Activated B cell treated with CpG ODN at 0.5 μM for 24 hours (primary cell): ENCODE results near the gene MGAT3. TPM values are rescaled to one million over a fixed set of nuclear protein-coding genes. Genes with fewer than 3 reads are reported as not detected.

Experiments
- ATAC-seq: fragments of 200-7000 bp; cut with Tn5 transposase; one replicate; pipeline ENCODE4 v1.10.0; 2021; ENCODE audit warnings: low read depth, mild to moderate bottlenecking, moderate library complexity
- CTCF ChIA-PET: fragments of 350-600 bp; sonication (Branson Sonifier 250); formaldehyde crosslinking; loops from one replicate; lab custom pipeline; 2021; ENCODE audit warnings: antibody characterized with exemption; lab: Charles Lee
- POLR2A ChIA-PET: fragments of 350-600 bp; sonication (Branson Sonifier 250); formaldehyde crosslinking; loops from one replicate; lab custom pipeline; 2021; ENCODE audit warnings: antibody characterized with exemption; lab: Charles Lee
- DNase-seq: peaks from one replicate; pipeline ENCODE4 v3.0.0; 2022
- H3K27ac Mint-ChIP-seq: one replicate; pipeline ENCODE4 v1.8.0; 2020; ENCODE audit warnings: mixed read lengths
- H3K27me3 Mint-ChIP-seq: one replicate; pipeline ENCODE4 v1.8.0; 2021; ENCODE audit warnings: mixed read lengths
- H3K36me3 Mint-ChIP-seq: one replicate; pipeline ENCODE4 v1.8.0; 2021; ENCODE audit warnings: low read depth, mixed read lengths
- H3K4me1 Mint-ChIP-seq: one replicate; pipeline ENCODE4 v1.8.0; 2021; ENCODE audit warnings: mixed read lengths
- H3K4me3 Mint-ChIP-seq: one replicate; pipeline ENCODE4 v1.8.0; 2020; ENCODE audit warnings: mild to moderate bottlenecking, mixed read lengths
- H3K9me3 Mint-ChIP-seq: one replicate; pipeline ENCODE4 v1.8.0; 2020; ENCODE audit warnings: mixed read lengths
- CTCF ChIP-seq: fragments of 200-600 bp; IDR thresholded peaks from one replicate; pipeline ENCODE4 v1.8.0; 2022; ENCODE audit warnings: antibody characterized with exemption, mild to moderate bottlenecking
- intact Hi-C: fragments of 100-400 bp; cut with micrococcal nuclease; formaldehyde crosslinking; loops from one replicate; pipeline ENCODE4 v1.15.1; 2024
- total RNA-seq: library from RNA; stranded (reverse); gene quantifications from 2 replicates; pipeline ENCODE4 v1.2.3, GENCODE V29; 2022

MGAT3 gene
- total RNA-seq, 1 donor from 2014 or later: 43.4 TPM

- ChIA-PET CTCF (interaction anchor here (0.8 to 3.2 kb wide), 15 partner anchors 15 to 542 kb away, joined by 3 to 42 read pairs (median 9); partner anchors contain the start of genes ATF4 and TAB1), POLR2A (interaction anchor here (1.2 to 1.8 kb wide), 4 partner anchors 21 to 48 kb away, joined by 3 to 6 read pairs (median 4); partner anchors contain the start of gene ATF4)
- no peak overlapping the region for H3K27ac Mint-ChIP-seq
- no peak overlapping the region for H3K4me3 Mint-ChIP-seq
- no peak for DNase-seq
- no peak for ATAC-seq
- no peaks in the 10 kb centered on the region for H3K27me3 Mint-ChIP-seq
- intact Hi-C loops: loop anchor here (1.0 kb wide), 2 partner anchors 35 to 542 kb away; no protein-coding TSS in a partner anchor
- H3K9me3 Mint-ChIP-seq: no peaks in the 10 kb centered on the region
- peaks cover 7% of the 10 kb centered on the region for H3K36me3 Mint-ChIP-seq
- TF ChIP-seq CTCF: no peak
- H3K4me1 Mint-ChIP-seq: peaks cover 25% of the 10 kb centered on the region
Measured at GRCh38 chr22:39494471-39495120, 37.8 kb downstream of the MGAT3 start.

GRCh38 chr22:39496131-39496838, 39.5 kb downstream of the MGAT3 start:
- DNase-seq (peak; percentile 33), ATAC-seq (peak; percentile 77)
- Mint-ChIP-seq H3K9me3 (no peaks in the 10 kb centered on the region), H3K27ac (peak overlapping the region; percentile 41), H3K27me3 (no peaks in the 10 kb centered on the region), H3K36me3 (no peaks in the 10 kb centered on the region), H3K4me3 (no peak overlapping the region), H3K4me1 (peaks cover 16% of the 10 kb centered on the region)
- POLR2A ChIA-PET: interaction anchor here (0.6 to 1.6 kb wide), 7 partner anchors 18 to 548 kb away, joined by 3 to 8 read pairs (median 4); partner anchors contain the start of genes ATF4 and TAB1
- intact Hi-C loops: no loop called here
- TF ChIP-seq CTCF: peak; percentile 51
- CTCF ChIA-PET: interaction anchor here (0.7 to 4.0 kb wide), 17 partner anchors 14 to 542 kb away, joined by 3 to 33 read pairs (median 4); partner anchors contain the start of gene ATF4

- TF ChIP-seq CTCF: no peak
- ATAC-seq (no peak), DNase-seq (no peak)
- Mint-ChIP-seq H3K4me3 (no peak overlapping the region), H3K27me3 (no peaks in the 10 kb centered on the region), H3K4me1 (peaks cover 24% of the 10 kb centered on the region), H3K27ac (no peak overlapping the region), H3K9me3 (no peaks in the 10 kb centered on the region), H3K36me3 (peaks cover 2% of the 10 kb centered on the region)
- ChIA-PET POLR2A (interaction anchor here (0.7 to 1.3 kb wide), 5 partner anchors 8 to 548 kb away, joined by 3 to 5 read pairs (median 3); no protein-coding TSS in a partner anchor), CTCF (interaction anchor here (1.2 to 4.0 kb wide), 5 partner anchors 19 to 179 kb away, joined by 3 to 33 read pairs (median 3); no protein-coding TSS in a partner anchor)
- intact Hi-C loops: no loop called here
Measured at GRCh38 chr22:39497429-39497828, 40.6 kb downstream of the MGAT3 start.

- no peaks in the 10 kb centered on the region for H3K27me3 Mint-ChIP-seq
- ChIA-PET CTCF (interaction anchor here (1.2 to 4.0 kb wide), 3 partner anchors 18 to 180 kb away, joined by 3 to 33 read pairs (median 3); no protein-coding TSS in a partner anchor), POLR2A (interaction anchor here (0.7 kb wide), 1 partner anchor 22 kb away, joined by 3 read pairs; the partner anchor contains the start of gene ATF4)
- H3K9me3 Mint-ChIP-seq: no peaks in the 10 kb centered on the region
- H3K36me3 Mint-ChIP-seq: peaks cover 2% of the 10 kb centered on the region
- no peak overlapping the region for H3K4me3 Mint-ChIP-seq
- intact Hi-C loops: no loop called here
- ATAC-seq (no peak), DNase-seq (no peak)
- H3K4me1 Mint-ChIP-seq: peaks cover 27% of the 10 kb centered on the region
- H3K27ac Mint-ChIP-seq: no peak overlapping the region
- TF ChIP-seq CTCF: no peak
Measured at GRCh38 chr22:39498368-39498767, 41.6 kb downstream of the MGAT3 start.
